K562 treated with DMSO at 1 percent for 12 hours (cell line): ENCODE results near the gene CCDC88C. TPM values are rescaled to one million over a fixed set of nuclear protein-coding genes. Genes with fewer than 3 reads are reported as not detected.

Source experiments
- total RNA-seq: library from RNA; unstranded; fragments of 300-600 nt; gene quantifications from 2 replicates; pipeline ENCODE4 v1.2.3, GENCODE V29; 2022; ENCODE audit not compliant: insufficient read depth

The CCDC88C gene, protein sequence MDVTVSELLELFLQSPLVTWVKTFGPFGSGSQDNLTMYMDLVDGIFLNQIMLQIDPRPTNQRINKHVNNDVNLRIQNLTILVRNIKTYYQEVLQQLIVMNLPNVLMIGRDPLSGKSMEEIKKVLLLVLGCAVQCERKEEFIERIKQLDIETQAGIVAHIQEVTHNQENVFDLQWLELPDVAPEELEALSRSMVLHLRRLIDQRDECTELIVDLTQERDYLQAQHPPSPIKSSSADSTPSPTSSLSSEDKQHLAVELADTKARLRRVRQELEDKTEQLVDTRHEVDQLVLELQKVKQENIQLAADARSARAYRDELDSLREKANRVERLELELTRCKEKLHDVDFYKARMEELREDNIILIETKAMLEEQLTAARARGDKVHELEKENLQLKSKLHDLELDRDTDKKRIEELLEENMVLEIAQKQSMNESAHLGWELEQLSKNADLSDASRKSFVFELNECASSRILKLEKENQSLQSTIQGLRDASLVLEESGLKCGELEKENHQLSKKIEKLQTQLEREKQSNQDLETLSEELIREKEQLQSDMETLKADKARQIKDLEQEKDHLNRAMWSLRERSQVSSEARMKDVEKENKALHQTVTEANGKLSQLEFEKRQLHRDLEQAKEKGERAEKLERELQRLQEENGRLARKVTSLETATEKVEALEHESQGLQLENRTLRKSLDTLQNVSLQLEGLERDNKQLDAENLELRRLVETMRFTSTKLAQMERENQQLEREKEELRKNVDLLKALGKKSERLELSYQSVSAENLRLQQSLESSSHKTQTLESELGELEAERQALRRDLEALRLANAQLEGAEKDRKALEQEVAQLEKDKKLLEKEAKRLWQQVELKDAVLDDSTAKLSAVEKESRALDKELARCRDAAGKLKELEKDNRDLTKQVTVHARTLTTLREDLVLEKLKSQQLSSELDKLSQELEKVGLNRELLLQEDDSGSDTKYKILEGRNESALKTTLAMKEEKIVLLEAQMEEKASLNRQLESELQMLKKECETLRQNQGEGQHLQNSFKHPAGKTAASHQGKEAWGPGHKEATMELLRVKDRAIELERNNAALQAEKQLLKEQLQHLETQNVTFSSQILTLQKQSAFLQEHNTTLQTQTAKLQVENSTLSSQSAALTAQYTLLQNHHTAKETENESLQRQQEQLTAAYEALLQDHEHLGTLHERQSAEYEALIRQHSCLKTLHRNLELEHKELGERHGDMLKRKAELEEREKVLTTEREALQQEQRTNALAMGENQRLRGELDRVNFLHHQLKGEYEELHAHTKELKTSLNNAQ (N-terminal part only)
- 3.5 and 13.1 TPM in 2 replicates for total RNA-seq

DNA sequence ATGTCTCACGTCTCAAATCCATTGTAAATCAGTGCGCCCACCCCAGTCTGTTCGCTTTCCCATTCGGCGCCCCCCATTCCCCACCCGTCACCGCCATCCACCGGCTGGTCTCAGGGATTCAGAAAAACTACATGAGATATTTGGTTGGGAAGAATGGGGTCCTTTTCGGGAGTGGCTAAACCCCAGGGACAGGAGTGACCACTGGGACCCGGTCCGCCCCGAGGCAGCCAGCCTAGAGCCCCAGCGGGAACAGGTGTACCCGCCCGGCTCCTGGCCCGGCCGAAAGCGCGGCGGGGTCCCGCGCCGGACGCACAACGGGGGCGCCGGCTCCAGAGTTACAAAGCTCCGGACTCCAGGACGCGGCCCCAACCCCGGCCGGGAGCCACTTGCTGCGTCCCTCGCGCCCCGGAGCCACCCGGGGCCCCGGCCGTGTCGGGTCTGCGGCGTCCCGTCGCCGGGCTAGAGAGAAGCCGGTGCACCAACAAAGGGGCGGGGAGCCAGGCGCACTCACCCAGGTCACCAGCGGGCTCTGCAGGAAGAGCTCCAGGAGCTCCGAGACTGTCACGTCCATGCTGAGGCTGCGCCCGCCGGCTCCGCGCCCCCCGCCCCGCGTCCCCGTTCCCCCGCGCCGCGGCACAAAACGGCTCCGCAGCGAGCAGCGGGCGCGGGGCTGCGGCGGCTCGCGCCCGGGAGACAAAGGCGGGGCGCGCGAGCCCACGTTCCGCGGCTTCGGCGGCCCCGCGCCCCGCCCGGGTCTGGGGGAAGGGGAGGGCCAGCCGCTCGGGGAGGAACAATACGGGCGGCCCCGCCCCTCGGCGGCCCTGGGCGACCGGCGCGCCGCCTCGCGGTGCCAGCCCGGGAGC, at the start of gene CCDC88C:
TSS of gene CCDC88C (minus strand) at position 701 of the 863 bp plus-strand sequence. CDS start at position 571, 130 bp downstream.

DNA sequence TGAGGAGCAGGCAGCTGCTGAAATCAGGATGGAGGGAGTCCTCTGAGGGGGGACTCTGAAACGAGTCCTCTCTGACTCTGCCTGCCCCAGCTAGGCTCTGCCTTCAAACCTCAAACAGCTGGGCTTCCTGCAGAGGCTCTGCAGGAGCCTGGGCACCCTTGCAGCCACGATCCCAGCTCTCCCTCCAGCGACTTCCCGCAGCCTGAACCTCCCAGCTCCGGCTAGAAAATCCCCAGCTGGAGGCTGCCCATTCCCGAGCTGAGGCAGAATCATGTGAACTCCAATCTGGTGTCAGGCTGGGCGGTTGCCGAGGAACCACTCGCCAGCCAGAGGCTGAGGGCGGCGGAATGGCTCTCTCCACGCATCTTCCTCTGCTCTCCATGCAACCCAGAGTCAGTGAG, 173.1 kb downstream of the CCDC88C start, which contains the start of gene GPR68:
TSS of gene GPR68 (minus strand) at position 204 of the 401 bp plus-strand sequence. CDS start 9,654 bp downstream, outside the sequence.

Other genes starting within 250 kb of the CCDC88C start
- 7.2 and 8.3 TPM in 2 replicates for gene GPR68, start 173.1 kb downstream of the CCDC88C start, total RNA-seq
- gene PPP4R3A, start 92.5 kb upstream of the CCDC88C start, total RNA-seq = 13.2 and 32.0 TPM in 2 replicates